ENCODE results near the gene UTP25.

DNA sequence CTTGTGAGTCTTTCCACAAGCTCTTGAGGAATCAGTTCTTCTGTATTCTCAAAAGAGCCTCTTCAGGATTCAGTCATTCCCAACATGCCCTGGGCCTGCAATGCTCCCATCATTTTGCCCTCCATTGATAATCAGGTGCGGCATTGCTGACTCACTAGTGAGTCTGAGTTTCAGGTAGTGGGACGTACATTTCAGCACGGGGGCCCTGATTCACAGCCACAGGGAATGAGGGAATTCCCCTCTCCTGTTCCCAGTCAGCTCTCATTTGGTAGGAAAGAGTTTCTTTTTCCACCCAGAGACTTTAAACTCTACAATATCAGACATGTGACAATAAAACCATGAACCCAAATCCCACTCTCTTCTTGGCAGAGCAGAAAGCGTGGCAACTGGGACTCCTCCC, 18.2 kb upstream of the UTP25 start:
- no peak for TF ChIP-seq EZH2 (IDR thresholded peaks at IDR 0.05; ENCODE audit: low read depth, unreplicated experiment)
- no peak for TF ChIP-seq EZH2phosphoT487 (IDR thresholded peaks at IDR 0.05; ENCODE audit: unreplicated experiment)
- TF ChIP-seq, protein P1, sequence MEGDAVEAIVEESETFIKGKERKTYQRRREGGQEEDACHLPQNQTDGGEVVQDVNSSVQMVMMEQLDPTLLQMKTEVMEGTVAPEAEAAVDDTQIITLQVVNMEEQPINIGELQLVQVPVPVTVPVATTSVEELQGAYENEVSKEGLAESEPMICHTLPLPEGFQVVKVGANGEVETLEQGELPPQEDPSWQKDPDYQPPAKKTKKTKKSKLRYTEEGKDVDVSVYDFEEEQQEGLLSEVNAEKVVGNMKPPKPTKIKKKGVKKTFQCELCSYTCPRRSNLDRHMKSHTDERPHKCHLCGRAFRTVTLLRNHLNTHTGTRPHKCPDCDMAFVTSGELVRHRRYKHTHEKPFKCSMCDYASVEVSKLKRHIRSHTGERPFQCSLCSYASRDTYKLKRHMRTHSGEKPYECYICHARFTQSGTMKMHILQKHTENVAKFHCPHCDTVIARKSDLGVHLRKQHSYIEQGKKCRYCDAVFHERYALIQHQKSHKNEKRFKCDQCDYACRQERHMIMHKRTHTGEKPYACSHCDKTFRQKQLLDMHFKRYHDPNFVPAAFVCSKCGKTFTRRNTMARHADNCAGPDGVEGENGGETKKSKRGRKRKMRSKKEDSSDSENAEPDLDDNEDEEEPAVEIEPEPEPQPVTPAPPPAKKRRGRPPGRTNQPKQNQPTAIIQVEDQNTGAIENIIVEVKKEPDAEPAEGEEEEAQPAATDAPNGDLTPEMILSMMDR (conservative IDR thresholded peaks at IDR 0.05; ENCODE audit: low read depth in 2 of 2): no peak
- TF ChIP-seq NANOG (IDR thresholded peaks at IDR 0.05; ENCODE audit: borderline replicate concordance): no peak
- TF ChIP-seq JUNB (IDR thresholded peaks at IDR 0.05; ENCODE audit: unreplicated experiment): no peak
- TF ChIP-seq, protein P2, sequence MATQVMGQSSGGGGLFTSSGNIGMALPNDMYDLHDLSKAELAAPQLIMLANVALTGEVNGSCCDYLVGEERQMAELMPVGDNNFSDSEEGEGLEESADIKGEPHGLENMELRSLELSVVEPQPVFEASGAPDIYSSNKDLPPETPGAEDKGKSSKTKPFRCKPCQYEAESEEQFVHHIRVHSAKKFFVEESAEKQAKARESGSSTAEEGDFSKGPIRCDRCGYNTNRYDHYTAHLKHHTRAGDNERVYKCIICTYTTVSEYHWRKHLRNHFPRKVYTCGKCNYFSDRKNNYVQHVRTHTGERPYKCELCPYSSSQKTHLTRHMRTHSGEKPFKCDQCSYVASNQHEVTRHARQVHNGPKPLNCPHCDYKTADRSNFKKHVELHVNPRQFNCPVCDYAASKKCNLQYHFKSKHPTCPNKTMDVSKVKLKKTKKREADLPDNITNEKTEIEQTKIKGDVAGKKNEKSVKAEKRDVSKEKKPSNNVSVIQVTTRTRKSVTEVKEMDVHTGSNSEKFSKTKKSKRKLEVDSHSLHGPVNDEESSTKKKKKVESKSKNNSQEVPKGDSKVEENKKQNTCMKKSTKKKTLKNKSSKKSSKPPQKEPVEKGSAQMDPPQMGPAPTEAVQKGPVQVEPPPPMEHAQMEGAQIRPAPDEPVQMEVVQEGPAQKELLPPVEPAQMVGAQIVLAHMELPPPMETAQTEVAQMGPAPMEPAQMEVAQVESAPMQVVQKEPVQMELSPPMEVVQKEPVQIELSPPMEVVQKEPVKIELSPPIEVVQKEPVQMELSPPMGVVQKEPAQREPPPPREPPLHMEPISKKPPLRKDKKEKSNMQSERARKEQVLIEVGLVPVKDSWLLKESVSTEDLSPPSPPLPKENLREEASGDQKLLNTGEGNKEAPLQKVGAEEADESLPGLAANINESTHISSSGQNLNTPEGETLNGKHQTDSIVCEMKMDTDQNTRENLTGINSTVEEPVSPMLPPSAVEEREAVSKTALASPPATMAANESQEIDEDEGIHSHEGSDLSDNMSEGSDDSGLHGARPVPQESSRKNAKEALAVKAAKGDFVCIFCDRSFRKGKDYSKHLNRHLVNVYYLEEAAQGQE (IDR thresholded peaks at IDR 0.05; ENCODE audit: unreplicated experiment): no peak
- no peak for TF ChIP-seq POLR2AphosphoS5 (IDR thresholded peaks at IDR 0.05; ENCODE audit: low read depth)
- no peak for TF ChIP-seq STAT1 (IDR thresholded peaks at IDR 0.05; ENCODE audit: unreplicated experiment)
- TF ChIP-seq, protein P3, sequence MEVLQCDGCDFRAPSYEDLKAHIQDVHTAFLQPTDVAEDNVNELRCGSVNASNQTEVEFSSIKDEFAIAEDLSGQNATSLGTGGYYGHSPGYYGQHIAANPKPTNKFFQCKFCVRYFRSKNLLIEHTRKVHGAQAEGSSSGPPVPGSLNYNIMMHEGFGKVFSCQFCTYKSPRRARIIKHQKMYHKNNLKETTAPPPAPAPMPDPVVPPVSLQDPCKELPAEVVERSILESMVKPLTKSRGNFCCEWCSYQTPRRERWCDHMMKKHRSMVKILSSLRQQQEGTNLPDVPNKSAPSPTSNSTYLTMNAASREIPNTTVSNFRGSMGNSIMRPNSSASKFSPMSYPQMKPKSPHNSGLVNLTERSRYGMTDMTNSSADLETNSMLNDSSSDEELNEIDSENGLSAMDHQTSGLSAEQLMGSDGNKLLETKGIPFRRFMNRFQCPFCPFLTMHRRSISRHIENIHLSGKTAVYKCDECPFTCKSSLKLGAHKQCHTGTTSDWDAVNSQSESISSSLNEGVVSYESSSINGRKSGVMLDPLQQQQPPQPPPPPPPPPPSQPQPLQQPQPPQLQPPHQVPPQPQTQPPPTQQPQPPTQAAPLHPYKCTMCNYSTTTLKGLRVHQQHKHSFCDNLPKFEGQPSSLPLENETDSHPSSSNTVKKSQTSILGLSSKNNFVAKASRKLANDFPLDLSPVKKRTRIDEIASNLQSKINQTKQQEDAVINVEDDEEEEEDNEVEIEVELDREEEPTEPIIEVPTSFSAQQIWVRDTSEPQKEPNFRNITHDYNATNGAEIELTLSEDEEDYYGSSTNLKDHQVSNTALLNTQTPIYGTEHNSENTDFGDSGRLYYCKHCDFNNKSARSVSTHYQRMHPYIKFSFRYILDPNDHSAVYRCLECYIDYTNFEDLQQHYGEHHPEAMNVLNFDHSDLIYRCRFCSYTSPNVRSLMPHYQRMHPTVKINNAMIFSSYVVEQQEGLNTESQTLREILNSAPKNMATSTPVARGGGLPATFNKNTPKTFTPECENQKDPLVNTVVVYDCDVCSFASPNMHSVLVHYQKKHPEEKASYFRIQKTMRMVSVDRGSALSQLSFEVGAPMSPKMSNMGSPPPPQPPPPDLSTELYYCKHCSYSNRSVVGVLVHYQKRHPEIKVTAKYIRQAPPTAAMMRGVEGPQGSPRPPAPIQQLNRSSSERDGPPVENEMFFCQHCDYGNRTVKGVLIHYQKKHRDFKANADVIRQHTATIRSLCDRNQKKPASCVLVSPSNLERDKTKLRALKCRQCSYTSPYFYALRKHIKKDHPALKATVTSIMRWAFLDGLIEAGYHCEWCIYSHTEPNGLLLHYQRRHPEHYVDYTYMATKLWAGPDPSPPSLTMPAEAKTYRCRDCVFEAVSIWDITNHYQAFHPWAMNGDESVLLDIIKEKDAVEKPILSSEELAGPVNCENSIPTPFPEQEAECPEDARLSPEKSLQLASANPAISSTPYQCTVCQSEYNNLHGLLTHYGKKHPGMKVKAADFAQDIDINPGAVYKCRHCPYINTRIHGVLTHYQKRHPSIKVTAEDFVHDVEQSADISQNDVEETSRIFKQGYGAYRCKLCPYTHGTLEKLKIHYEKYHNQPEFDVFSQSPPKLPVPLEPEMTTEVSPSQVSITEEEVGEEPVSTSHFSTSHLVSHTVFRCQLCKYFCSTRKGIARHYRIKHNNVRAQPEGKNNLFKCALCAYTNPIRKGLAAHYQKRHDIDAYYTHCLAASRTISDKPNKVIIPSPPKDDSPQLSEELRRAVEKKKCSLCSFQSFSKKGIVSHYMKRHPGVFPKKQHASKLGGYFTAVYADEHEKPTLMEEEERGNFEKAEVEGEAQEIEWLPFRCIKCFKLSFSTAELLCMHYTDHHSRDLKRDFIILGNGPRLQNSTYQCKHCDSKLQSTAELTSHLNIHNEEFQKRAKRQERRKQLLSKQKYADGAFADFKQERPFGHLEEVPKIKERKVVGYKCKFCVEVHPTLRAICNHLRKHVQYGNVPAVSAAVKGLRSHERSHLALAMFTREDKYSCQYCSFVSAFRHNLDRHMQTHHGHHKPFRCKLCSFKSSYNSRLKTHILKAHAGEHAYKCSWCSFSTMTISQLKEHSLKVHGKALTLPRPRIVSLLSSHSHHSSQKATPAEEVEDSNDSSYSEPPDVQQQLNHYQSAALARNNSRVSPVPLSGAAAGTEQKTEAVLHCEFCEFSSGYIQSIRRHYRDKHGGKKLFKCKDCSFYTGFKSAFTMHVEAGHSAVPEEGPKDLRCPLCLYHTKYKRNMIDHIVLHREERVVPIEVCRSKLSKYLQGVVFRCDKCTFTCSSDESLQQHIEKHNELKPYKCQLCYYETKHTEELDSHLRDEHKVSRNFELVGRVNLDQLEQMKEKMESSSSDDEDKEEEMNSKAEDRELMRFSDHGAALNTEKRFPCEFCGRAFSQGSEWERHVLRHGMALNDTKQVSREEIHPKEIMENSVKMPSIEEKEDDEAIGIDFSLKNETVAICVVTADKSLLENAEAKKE (CRISPR knock-in tag; IDR thresholded peaks at IDR 0.05): no peak
